C4-2B (cell line): ENCODE data around the gene EIF3A.

ENCODE experiments used
- CTCF ChIP-seq: fragments of 450-650 bp; conservative IDR thresholded peaks from 2 replicates; pipeline ENCODE4 v1.5.1; 2017; ENCODE audit warnings: mild to moderate bottlenecking
- ZFX ChIP-seq: fragments of 450-650 bp; IDR thresholded peaks from 2 replicates; pipeline ENCODE4 v1.6.1; 2017

DNA sequence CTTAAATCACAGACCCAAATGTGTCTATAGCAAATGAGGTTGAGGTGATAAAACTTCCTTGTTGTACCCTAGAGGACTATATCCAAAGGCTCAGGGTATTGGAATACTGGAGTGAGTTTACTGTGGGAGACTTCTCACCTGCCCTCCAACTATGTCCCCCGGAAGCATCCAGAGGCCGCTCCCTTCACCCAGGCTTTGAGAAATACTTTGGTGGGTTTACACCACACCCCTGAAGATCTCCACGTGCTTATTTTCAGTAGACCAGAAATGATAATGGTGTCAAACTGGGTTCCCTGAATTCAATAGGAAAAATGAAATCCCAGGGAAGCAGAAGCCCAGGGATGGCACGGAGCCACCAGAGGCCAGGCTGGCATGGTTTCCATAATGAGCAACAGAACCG lies 82.4 kb downstream of the EIF3A start:
- no peak for TF ChIP-seq CTCF
- TF ChIP-seq ZFX: no peak
